PFSK-1 (cell line): ENCODE data around the gene CARTPT. TPM values are rescaled to one million over a fixed set of nuclear protein-coding genes. Genes with fewer than 3 reads are reported as not detected.
A peak's percentile ranks its signal among the peaks of the same experiment; 100 is the strongest.

Experiments
- FOXP2 ChIP-seq: optimal IDR thresholded peaks from 2 replicates; pipeline ENCODE3; 2011; ENCODE audit warnings: borderline replicate concordance, control low read depth, inconsistent platforms; ENCODE audit not compliant: insufficient read depth; ENCODE audit errors: extremely low read length, extremely low read depth
- POLR2AphosphoS5 ChIP-seq: IDR thresholded peaks from 2 replicates; pipeline ENCODE4 v1.6.1; 2012; ENCODE audit warnings: low read depth, mild to moderate bottlenecking, control low read depth, low read length, moderate library complexity
- REST ChIP-seq, 2 experiments: IDR thresholded peaks; 2 replicates each; pipeline versions ENCODE4 v1.6.1 to v1.8.0; 2011 to 2012; ENCODE audit warnings: low read depth in 2 of 2, low read length in 2 of 2, control low read depth in 1 of 2, inconsistent platforms in 1 of 2, mild to moderate bottlenecking in 1 of 2, moderate library complexity in 1 of 2; ENCODE audit not compliant: insufficient read depth in 1 of 2
- SIN3A ChIP-seq: IDR thresholded peaks from 2 replicates; pipeline ENCODE4 v1.6.1; 2012; ENCODE audit warnings: mild to moderate bottlenecking, low read length, moderate library complexity, borderline replicate concordance; ENCODE audit not compliant: insufficient read depth
- TAF1 ChIP-seq: IDR thresholded peaks from 2 replicates; pipeline ENCODE4 v1.6.1; 2012; ENCODE audit warnings: low read length, control low read depth, borderline replicate concordance; ENCODE audit not compliant: insufficient read depth
- polyA plus RNA-seq: library from polyadenylated mRNA; unstranded; fragments of >200 nt; gene quantifications from one replicate; pipeline ENCODE4 v1.2.1, GENCODE V29; 2012; ENCODE audit warnings: low read depth, missing spikeins; ENCODE audit not compliant: insufficient read length

The CARTPT gene
- not detected for polyA plus RNA-seq

- TF ChIP-seq REST (IDR thresholded peaks at IDR 0.05; ENCODE audit: insufficient read depth in 1 of 2, low read depth in 2 of 2, low read length in 2 of 2) (peak; percentile 92 to 94), TAF1 (no peak)
These were observed at the start of gene CARTPT for GRCh38 chr5:71719063-71719964. Gene CARTPT (plus strand): TSS chr5:71719275. CDS start chr5:71719294, 19 bp downstream.

- TF ChIP-seq REST (IDR thresholded peaks at IDR 0.05; ENCODE audit: insufficient read depth in 1 of 2, low read depth in 2 of 2, low read length in 2 of 2) = no peak
- no peak for TF ChIP-seq POLR2AphosphoS5
- TF ChIP-seq SIN3A = no peak
- no peak for TF ChIP-seq FOXP2
- TF ChIP-seq TAF1 = no peak
These were observed 41.1 kb upstream of the CARTPT start for GRCh38 chr5:71677977-71678376.

GRCh38 chr5:71679714-71680113, 39.4 kb upstream of the CARTPT start:
- TF ChIP-seq REST (IDR thresholded peaks at IDR 0.05; ENCODE audit: insufficient read depth in 1 of 2, low read depth in 2 of 2, low read length in 2 of 2) (no peak), POLR2AphosphoS5 (no peak), SIN3A (no peak), FOXP2 (no peak), TAF1 (no peak)

- no peak for TF ChIP-seq REST (IDR thresholded peaks at IDR 0.05; ENCODE audit: insufficient read depth in 1 of 2, low read depth in 2 of 2, low read length in 2 of 2)
- TF ChIP-seq FOXP2 = no peak
- no peak for TF ChIP-seq SIN3A
- no peak for TF ChIP-seq TAF1
- TF ChIP-seq POLR2AphosphoS5 = no peak
These were observed 38.6 kb upstream of the CARTPT start for GRCh38 chr5:71680510-71680909.

- TF ChIP-seq POLR2AphosphoS5 (no peak), SIN3A (no peak), TAF1 (no peak), REST (IDR thresholded peaks at IDR 0.05; ENCODE audit: insufficient read depth in 1 of 2, low read depth in 2 of 2, low read length in 2 of 2) (no peak), FOXP2 (no peak)
These were observed 37.8 kb upstream of the CARTPT start for GRCh38 chr5:71681296-71681695.
